ENCODE data around the gene PTGR3.
"Not testable (repeated sequence)": the region's sequence is repeated elsewhere in the genome, so short reads cannot be mapped to it uniquely, and the experiment has no call there.

PTGR3 gene

GRCh38 chr18:75200605-75201280 is 8.2 kb downstream of the PTGR3 start:
- no peak for DNase-seq

DNA sequence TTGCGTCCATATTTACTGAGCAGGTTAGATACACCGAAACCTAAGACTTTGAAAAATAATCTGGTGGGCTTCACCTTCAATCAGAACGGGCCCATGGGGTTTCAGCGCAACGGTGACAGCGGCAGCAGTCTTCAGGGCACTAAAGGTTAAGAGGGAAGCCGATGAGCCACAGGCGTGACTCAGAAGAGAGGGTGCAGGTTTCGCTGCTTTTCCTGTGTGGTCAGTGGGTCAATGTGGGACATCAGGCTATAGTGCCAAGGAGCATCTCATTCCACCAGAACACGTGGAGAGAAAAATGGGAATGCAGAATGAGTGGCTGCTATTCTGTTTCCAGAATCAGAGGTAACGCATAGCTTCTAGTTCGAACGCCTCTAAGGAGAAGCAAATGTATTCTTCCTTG is 8.9 kb downstream of the PTGR3 start:
- DNase-seq, result no peak

GRCh38 chr18:75199327-75199726 is 9.6 kb downstream of the PTGR3 start:
- no peak for DNase-seq

DNA sequence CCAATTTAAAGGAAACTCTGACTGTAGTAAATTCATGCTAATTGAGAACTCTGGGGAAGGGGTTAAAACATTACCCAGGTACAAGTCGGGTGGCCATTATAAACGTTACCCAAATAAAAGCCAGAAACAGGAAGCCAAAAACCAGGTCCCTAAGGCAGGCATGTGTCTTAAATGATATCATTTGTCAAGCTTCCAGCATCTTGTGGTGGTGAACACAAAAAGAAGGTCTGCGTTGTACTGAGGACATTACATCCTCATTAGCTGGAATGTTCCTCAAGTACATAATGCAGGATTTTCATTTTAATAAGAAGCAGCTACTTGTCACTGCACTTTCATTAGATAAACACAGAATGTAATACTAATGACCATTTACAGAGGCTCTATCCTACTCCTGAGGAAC is 10.9 kb downstream of the PTGR3 start:
- no peak for DNase-seq

GRCh38 chr18:75192899-75193298 is 16.0 kb downstream of the PTGR3 start:
- DNase-seq, result no peak

- no peak for DNase-seq
Observed at GRCh38 chr18:75189696-75190095, 19.2 kb downstream of the PTGR3 start.

DNA sequence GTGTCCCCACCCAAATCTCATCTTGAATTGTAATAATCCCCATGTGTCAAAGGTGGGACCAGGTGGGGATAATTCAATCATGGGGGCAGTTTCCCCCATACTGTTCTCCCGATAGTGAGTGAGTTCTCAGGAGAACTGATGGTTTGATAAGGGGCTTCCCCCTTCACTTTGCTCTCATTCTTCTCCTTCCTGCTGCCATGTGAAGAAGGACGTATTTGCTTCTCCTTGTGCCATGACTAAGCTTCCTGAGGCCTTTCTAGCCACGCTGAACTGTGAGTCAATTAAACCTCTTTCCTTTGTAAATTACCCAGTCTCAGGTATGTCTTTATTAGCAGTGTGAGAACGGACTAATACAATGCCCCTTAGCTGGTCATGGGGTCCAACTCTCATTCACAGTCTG is 21.2 kb downstream of the PTGR3 start:
- DNase-seq, result not testable (repeated sequence)

DNA sequence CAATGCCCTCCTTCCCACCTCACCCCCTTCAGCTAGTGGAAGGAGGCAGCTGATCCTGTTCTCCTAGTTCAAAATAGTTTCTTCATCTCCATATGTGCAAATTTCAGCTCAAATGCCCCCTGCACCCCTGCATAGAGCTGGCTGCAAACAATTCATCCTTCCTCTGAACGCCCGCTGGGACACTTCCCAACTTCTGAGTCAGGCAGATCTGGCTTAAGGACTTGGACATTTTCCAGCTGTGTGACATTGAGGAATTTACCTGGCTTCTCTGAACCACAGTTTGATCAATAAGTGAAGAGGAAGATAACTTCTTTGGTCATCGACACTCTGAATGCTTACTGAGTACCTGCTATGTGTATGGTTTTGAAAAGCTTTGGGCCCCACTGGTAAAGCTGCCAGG is 23.5 kb downstream of the PTGR3 start:
- DNase-seq, result no peak

DNA sequence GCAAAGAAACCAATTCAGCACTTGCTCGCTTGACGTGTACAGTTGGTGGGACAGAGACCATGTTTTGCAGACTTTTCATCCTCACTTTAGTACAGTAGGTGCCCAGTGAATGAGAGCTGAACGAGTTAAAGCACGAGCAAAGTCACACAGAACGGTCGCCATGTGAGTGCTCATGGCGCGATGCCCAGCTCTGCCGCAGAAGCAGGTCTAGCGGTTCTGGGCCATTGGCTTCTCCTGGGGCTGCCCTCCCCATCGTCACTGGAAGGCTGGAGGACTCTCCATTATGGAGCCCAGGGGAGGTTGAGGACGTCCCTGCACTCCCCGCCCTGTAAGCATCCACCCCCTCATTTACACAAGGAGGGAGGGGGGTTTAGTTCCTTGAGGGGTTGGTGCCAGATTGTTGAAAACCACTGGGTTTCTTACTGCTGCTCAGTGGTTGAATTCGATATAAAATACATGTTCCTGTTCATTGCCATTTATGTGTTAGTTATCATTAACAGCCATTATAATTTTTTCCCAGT is 24.9 kb downstream of the PTGR3 start:
- no peak for DNase-seq

DNA sequence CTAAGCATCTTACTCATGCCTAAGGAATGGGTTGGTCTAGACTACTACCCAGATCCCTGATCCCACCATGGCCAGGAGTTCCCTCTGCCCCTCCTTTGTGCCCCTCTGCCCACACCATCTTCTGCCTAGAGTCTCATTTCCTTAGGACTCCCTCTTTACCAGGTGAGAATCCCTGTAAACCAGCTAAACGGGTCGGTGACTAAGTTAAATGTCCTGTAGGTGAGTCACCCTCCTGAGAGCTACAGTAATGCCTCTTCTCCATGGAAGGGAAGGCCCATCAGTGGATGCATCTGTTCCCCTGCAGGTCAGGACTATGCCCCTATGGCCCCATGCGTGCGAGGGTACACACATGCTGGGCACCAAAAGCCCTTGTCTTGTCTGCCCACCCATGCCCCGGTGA is 25.4 kb downstream of the PTGR3 start:
- DNase-seq, result no peak

- DNase-seq, result no peak
Observed at GRCh38 chr18:75179819-75180600, 28.9 kb downstream of the PTGR3 start.

- no peak for DNase-seq
Observed at GRCh38 chr18:75178376-75178775, 30.6 kb downstream of the PTGR3 start.

- DNase-seq, result no peak
Observed at GRCh38 chr18:75176849-75177248, 32.1 kb downstream of the PTGR3 start.

DNA sequence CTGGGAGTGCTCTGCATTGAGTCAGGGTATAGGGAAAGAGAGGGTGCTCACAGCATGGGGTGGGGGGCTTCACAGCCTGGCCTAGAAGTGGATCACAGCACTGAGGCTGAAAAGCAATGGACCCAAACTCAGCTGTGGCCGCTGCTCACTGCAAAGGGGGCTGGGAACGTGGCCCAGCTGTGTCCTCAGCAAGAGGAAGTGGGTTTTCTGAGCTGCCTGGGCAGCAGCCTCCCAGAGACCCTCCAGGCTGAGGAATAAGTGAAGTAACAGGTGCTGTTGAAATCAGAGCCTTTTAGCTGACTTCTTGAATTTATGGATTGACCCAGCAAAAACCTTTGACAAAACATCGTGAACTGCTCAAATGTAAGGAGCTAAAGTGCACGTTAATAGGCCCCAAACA is 35.2 kb downstream of the PTGR3 start:
- DNase-seq, result no peak

DNA sequence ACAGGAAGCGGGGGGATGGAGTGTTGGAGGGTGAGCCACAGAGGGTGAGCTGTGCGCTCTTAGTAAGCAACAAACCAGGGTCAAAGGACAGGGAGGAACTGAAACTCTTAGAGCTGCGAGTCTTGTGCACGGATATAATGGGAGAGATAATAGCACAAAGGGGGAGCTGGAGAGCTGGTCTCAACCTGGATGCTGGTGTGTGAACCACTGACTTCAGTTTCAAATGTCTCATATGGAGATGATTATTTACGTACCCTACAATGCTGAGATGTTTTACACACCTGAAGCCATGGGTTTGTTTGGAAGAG is 35.9 kb downstream of the PTGR3 start:
- DNase-seq, result no peak

DNA sequence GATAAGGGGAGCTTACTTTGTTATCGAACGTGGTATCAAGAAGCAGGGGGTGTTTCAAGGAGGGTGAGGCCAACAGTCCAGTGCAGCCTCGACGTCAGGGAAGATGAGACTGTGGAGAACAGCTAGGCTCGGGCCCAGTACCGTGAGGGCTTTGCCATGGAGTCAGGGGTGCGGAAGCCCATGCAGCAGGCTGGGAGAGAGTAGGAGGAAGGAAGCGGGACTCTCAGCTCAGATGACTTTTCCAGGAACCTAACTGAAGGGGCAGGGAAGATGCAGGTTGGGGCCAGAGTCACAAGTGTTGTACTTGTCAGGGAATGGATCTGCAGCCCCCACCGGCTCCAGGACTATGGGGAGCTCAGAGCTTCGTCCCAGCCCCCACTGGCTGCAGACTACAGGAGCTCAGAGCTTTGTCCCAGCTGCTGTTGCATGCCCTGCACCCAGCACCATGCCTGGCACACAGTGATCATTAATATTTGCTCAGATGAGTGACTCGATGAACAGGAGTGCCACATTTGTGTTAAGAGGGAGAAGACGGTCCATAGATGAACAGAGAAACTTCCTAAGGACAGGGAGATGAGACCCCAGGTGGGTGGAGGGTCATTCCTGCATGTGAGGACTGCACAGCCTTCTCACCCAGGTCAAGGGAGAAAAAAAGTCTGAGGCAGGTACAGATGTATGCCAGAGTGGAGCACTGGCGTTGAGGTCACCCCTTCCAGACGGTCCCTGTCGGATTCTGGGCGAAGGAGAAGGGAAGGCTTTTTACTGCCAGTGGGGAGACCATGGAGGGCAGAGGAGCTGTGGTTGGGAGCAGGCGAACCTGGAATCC is 36.4 kb downstream of the PTGR3 start:
- no peak for DNase-seq

- no peak for DNase-seq
Observed at GRCh38 chr18:75170916-75171315, 38.0 kb downstream of the PTGR3 start.

DNA sequence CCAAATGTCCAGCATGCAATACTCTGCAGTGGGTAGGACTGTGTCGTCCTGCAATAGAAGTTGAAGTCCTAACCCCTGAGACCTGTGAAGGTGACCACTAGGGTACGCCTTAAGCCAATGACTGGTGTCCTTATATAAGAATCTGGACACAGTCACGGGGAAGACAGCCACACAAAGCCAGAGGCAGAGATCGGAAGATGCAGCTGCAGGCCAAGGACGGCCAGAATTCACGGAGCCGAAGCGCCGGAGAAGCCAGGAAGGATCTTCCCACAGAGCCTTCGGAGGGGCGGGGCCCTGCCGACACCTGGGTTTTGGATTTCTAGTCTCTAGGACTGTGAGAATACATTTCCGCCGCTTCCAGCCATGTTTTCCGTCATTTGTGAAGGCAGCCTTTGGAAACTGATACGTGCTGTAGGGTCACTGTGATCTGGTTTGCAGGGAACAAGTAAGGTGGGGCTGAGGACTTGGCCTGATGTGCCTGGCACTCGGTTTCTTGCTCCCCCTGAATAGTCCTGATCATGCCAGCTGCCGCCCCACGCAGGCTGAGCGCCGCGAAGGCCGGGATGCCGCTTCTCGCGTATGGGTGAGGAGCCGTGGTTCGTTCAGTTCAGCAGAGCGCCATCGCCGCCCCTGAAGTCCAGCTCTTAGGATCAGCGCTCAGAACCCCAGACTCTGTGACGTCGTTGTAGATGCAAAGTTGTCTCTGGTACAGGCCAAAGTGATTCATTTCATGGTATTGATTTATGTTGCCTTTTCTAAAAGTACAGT is 38.7 kb downstream of the PTGR3 start:
- no peak for DNase-seq

GRCh38 chr18:75169411-75169810 is 39.5 kb downstream of the PTGR3 start:
- DNase-seq, result no peak

- DNase-seq, result no peak
Observed at GRCh38 chr18:75168619-75169018, 40.3 kb downstream of the PTGR3 start.

DNA sequence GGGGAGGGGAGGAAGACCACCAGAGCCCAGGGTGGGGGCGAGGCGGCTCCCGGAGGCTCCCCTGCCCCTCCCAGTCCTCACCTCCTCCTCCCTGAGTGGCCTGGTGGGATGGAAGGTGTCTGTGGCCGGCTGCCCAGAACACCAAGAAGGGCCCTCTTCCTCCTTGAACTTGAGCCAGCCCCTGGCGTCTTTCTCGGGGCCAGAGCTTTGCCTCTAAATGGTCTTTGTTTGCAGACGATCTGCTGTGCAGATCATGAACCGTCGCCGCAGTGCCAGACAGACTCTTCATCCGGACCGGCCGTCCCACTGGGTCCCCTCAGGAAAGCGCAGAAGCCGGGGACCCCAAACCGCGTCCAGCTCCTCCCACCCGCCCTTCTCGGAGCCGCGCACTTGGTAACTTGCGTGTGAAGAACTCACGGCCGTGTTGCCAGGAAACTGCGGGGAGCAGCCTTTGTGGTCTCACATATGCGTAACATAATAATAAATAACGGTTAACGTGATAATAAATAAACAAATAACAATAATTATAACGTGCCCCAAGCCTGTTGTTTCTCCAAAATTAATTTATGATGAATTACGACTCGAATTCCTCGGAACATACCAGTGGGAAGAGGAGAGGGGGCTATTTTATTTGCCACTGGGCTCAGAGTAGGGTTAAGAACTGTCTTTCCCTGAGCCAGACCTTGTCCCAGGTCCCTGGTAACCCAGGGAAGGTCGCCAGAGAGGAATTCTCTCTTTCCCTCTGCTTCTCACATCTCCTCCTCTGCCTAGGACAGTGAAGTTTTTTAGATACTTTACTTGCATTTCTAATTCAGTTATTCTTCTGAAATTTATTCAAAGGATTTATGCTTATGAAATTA is 41.0 kb downstream of the PTGR3 start:
- DNase-seq, result no peak

DNA sequence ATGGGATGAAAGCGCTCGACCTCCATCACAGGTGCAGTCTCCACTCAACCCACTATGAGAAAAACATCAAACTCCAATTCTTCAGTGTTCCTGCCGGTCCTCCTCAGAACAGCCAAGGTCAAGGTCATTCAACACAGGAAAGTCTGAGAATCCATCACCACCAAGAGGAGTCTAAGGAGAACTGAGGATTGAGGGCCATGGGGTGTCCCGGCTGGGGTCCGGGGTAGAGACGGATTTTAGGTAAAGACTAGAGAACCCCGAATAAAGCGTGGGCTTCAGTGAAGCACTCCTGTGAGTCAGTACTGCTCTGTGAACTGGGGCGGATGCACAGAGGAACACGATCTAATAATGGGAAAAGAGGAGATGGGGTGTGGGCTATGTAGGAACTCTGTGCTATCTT is 41.8 kb downstream of the PTGR3 start:
- DNase-seq, result no peak
